Activated naive CD4-positive, alpha-beta T cell treated with anti-CD3 and anti-CD28 coated beads for 36 hours (primary cell): ENCODE data around the gene CYP17A1. TPM values are rescaled to one million over a fixed set of nuclear protein-coding genes. Genes with fewer than 3 reads are reported as not detected.

Source experiments
- CTCF ChIA-PET: fragments of 350-600 bp; sonication (Branson Sonifier 250); formaldehyde crosslinking; loops from one replicate; lab custom pipeline; 2021; ENCODE audit warnings: antibody characterized with exemption; lab: Charles Lee
- DNase-seq: peaks from one replicate; pipeline ENCODE4 v3.0.0-alpha.2; 2020
- H3K27ac Mint-ChIP-seq: one replicate; pipeline ENCODE4 v1.8.0; 2021; ENCODE audit warnings: mild to moderate bottlenecking, mixed read lengths
- H3K27me3 Mint-ChIP-seq: one replicate; pipeline ENCODE4 v1.8.0; 2021; ENCODE audit warnings: low read depth, mixed read lengths
- H3K36me3 Mint-ChIP-seq: one replicate; pipeline ENCODE4 v1.8.0; 2021; ENCODE audit warnings: low read depth, mixed read lengths
- H3K4me1 Mint-ChIP-seq: one replicate; pipeline ENCODE4 v1.8.0; 2021; ENCODE audit warnings: low read depth, mixed read lengths
- H3K4me3 Mint-ChIP-seq: one replicate; pipeline ENCODE4 v1.8.0; 2021; ENCODE audit warnings: mild to moderate bottlenecking, moderate library complexity, mixed read lengths
- H3K9me3 Mint-ChIP-seq: one replicate; pipeline ENCODE4 v1.8.0; 2021; ENCODE audit warnings: mixed read lengths
- intact Hi-C: fragments of 100-400 bp; cut with micrococcal nuclease; formaldehyde crosslinking; loops from one replicate; pipeline ENCODE4 v1.15.1; 2023
- total RNA-seq, 2 experiments: library from RNA; stranded (reverse); gene quantifications; one replicate each; pipeline ENCODE4 v1.2.3, GENCODE V29; 2021

Gene CYP17A1
- total RNA-seq, 2 experiments from 2014 or later = not detected

DNA sequence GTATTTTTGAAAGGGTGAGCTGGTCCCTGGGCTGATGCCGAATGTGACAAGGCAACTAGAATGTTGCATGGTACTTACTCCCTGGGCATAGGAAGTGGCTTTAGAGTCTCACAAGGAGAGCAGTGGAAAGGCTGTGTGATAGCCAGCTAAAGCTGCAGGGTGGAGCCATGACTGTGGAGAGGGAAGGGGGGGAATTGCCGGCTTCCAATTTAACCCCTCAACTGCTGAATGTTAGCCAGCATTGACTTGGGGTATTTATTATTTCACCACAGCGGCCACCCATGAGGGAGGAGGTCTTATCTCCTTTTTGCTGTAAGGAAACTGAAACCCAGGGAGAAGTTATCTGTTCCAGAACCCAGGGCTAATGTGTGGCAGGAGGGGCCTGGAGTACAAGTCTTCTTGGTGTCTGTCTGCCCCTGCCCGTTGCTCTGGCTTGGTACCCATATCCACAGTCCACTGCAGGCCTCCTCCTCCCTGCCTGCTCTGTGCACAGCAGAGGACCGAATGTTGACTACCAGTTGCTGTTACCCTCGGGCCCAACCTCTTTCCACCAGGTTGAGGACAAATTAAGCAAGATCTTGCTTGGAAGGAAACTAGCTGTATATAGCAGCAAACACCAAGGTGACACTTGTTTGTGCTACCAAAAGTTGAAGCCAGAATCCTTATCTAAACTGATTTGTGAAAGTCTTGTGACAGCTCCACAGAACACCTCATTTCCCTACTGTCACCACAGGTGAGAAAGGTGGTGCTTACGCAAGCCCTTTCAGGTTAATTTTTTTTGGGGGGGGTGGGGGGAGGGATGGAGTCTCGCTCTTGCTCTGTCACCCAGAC is 55.9 kb downstream of the CYP17A1 start:
- H3K36me3 Mint-ChIP-seq = no peaks in the 10 kb centered on the region

More for the DNA sequence above, 55.9 kb downstream of the CYP17A1 start:
- Mint-ChIP-seq H3K27ac (no peak overlapping the region), H3K9me3 (no peaks in the 10 kb centered on the region), H3K27me3 (no peaks in the 10 kb centered on the region), H3K4me3 (no peak overlapping the region), H3K4me1 (peaks cover 48% of the 10 kb centered on the region)
- no peak for DNase-seq
- intact Hi-C loops = no loop called here
- CTCF ChIA-PET = interaction anchor here (1.1 kb wide), 1 partner anchor 28 kb away, joined by 3 read pairs; no protein-coding TSS in a partner anchor

Other genes with a start within 250 kb of the CYP17A1 start
- gene TRIM8, start 192.9 kb downstream of the CYP17A1 start, total RNA-seq = 10 to 100 TPM; 18.8 to 20.0 TPM
- gene ARL3, start 123.0 kb downstream of the CYP17A1 start, total RNA-seq = 1 to 10 TPM; 3.9 TPM
- 1 to 10 TPM; 8.7 to 9.4 TPM for gene SFXN2, start 122.8 kb downstream of the CYP17A1 start, total RNA-seq
- gene WBP1L, start 93.5 kb downstream of the CYP17A1 start, total RNA-seq = 10 to 100 TPM; 10.5 to 11.8 TPM
- 1 to 10 TPM; 5.6 to 5.8 TPM for gene BORCS7, start 16.8 kb upstream of the CYP17A1 start, total RNA-seq
- 1 to 10 TPM; 1.0 to 1.2 TPM for gene AS3MT, start 32.1 kb upstream of the CYP17A1 start, total RNA-seq
- gene CNNM2, start 80.9 kb upstream of the CYP17A1 start, total RNA-seq = 1 to 10 TPM; 3.9 to 4.3 TPM